Nephron (organoid): ENCODE measurements around the gene PSMD11.

Source experiments
- H3K27ac Mint-ChIP-seq, 3 experiments: 2 replicates each; pipeline ENCODE4 v1.8.0; 2020; ENCODE audit warnings: mixed read lengths in 3 of 3, mild to moderate bottlenecking in 2 of 3, moderate library complexity in 1 of 3
- H3K27me3 Mint-ChIP-seq: 2 replicates; pipeline ENCODE4 v1.8.0; 2021; ENCODE audit warnings: low read depth, mild to moderate bottlenecking, moderate library complexity, mixed read lengths
- H3K36me3 Mint-ChIP-seq: 2 replicates; pipeline ENCODE4 v1.8.0; 2020; ENCODE audit warnings: low read depth, mixed read lengths
- H3K4me1 Mint-ChIP-seq: 2 replicates; pipeline ENCODE4 v1.8.0; 2020; ENCODE audit warnings: mixed read lengths
- H3K4me3 Mint-ChIP-seq, 3 experiments: 2 replicates each; pipeline ENCODE4 v1.8.0; 2020; ENCODE audit warnings: mild to moderate bottlenecking in 3 of 3, mixed read lengths in 3 of 3, moderate library complexity in 2 of 3
- H3K9me3 Mint-ChIP-seq: 2 replicates; pipeline ENCODE4 v1.8.0; 2020; ENCODE audit warnings: mixed read lengths
- CTCF ChIP-seq, 3 experiments: fragments of 200-600 bp; sonication (generic); IDR thresholded peaks; one replicate each; pipeline ENCODE4 v1.5.0; 2021; ENCODE audit warnings: antibody characterized with exemption in 3 of 3; ENCODE audit not compliant: unreplicated experiment in 3 of 3

The PSMD11 gene

GRCh38 chr17:32485261-32486110 is 41.2 kb downstream of the PSMD11 start:
- Mint-ChIP-seq H3K27me3 (no peaks in the 10 kb centered on the region), H3K4me3 (peak overlapping the region; percentile 80 to 90 (median 86)), H3K4me1 (peaks cover 51% of the 10 kb centered on the region), H3K27ac (peak overlapping the region; percentile 74 to 84 (median 75)), H3K9me3 (no peaks in the 10 kb centered on the region), H3K36me3 (peaks cover 21% of the 10 kb centered on the region)
- no peak for TF ChIP-seq CTCF (IDR thresholded peaks at IDR 0.05; ENCODE audit: unreplicated experiment in 3 of 3)

- peak overlapping the region; percentile 74 to 84 (median 75) for H3K27ac Mint-ChIP-seq
- H3K9me3 Mint-ChIP-seq: no peaks in the 10 kb centered on the region
- H3K36me3 Mint-ChIP-seq: peaks cover 14% of the 10 kb centered on the region
- no peak for TF ChIP-seq CTCF (IDR thresholded peaks at IDR 0.05; ENCODE audit: unreplicated experiment in 3 of 3)
- peaks cover 55% of the 10 kb centered on the region for H3K4me1 Mint-ChIP-seq
- peak overlapping the region; percentile 80 to 90 (median 86) for H3K4me3 Mint-ChIP-seq
- no peaks in the 10 kb centered on the region for H3K27me3 Mint-ChIP-seq
These were observed 41.9 kb downstream of the PSMD11 start for GRCh38 chr17:32486111-32486700.

GRCh38 chr17:32486701-32487472 is 42.6 kb downstream of the PSMD11 start, which contains the start of gene CDK5R1:
TSS of gene CDK5R1 (plus strand) at chr17:32486993. CDS start at chr17:32487621, 628 bp downstream.
- no peak for TF ChIP-seq CTCF (IDR thresholded peaks at IDR 0.05; ENCODE audit: unreplicated experiment in 3 of 3)
- H3K36me3 Mint-ChIP-seq: peaks cover 8% of the 10 kb centered on the region
- H3K27me3 Mint-ChIP-seq: no peaks in the 10 kb centered on the region
- peak within 1 kb of the TSS; percentile 74 to 84 (median 75) for H3K27ac Mint-ChIP-seq
- peaks cover 58% of the 10 kb centered on the region for H3K4me1 Mint-ChIP-seq
- H3K4me3 Mint-ChIP-seq: peak within 1 kb of the TSS; percentile 81 to 93 (median 89)
- no peaks in the 10 kb centered on the region for H3K9me3 Mint-ChIP-seq

GRCh38 chr17:32487473-32488176 is 43.3 kb downstream of the PSMD11 start:
- Mint-ChIP-seq H3K4me3 (peak overlapping the region; percentile 81 to 93 (median 89)), H3K4me1 (peaks cover 66% of the 10 kb centered on the region), H3K36me3 (peaks cover 14% of the 10 kb centered on the region), H3K27me3 (peaks cover 3% of the 10 kb centered on the region), H3K9me3 (no peaks in the 10 kb centered on the region), H3K27ac (peak overlapping the region in 2 of 3 experiments; percentile 7 to 11)
- TF ChIP-seq CTCF (IDR thresholded peaks at IDR 0.05; ENCODE audit: unreplicated experiment in 3 of 3): no peak

GRCh38 chr17:32488177-32488542 is 43.9 kb downstream of the PSMD11 start:
- Mint-ChIP-seq H3K36me3 (peaks cover 16% of the 10 kb centered on the region), H3K27ac (no peak overlapping the region), H3K4me3 (peak overlapping the region; percentile 81 to 93 (median 89)), H3K4me1 (peaks cover 70% of the 10 kb centered on the region), H3K27me3 (peaks cover 3% of the 10 kb centered on the region), H3K9me3 (no peaks in the 10 kb centered on the region)
- no peak for TF ChIP-seq CTCF (IDR thresholded peaks at IDR 0.05; ENCODE audit: unreplicated experiment in 3 of 3)
